Liver (tissue), 9 donors: ENCODE results near the gene RALGDS. TPM values are rescaled to one million over a fixed set of nuclear protein-coding genes. Genes with fewer than 3 reads are reported as not detected.

Experiments used
- DNase-seq: peaks from one replicate; pipeline ENCODE4 v3.0.0-alpha.2; 2017; ENCODE audit warnings: low spot score
- H3K27ac ChIP-seq, 2 donors: one replicate each; pipeline ENCODE4 v1.7.0; 2013; ENCODE audit warnings: inconsistent platforms in 2 of 2, low read length in 2 of 2, control low read depth in 1 of 2, low read depth in 1 of 2, mild to moderate bottlenecking in 1 of 2
- H3K27me3 ChIP-seq, 4 donors: one replicate each; pipeline versions ENCODE4 v1.6.1 to v1.7.0; 2013; ENCODE audit warnings: low read length in 3 of 4, inconsistent platforms in 1 of 4, mild to moderate bottlenecking in 1 of 4, moderate library complexity in 1 of 4; ENCODE audit not compliant: control insufficient read depth in 4 of 4, insufficient read depth in 4 of 4
- H3K36me3 ChIP-seq, 4 donors: one replicate each; pipeline versions ENCODE4 v1.6.1 to v1.7.0; 2013; ENCODE audit warnings: low read length in 3 of 4, mild to moderate bottlenecking in 3 of 4, low read depth in 1 of 4, moderate library complexity in 1 of 4; ENCODE audit not compliant: control insufficient read depth in 4 of 4, insufficient read depth in 3 of 4
- H3K4me1 ChIP-seq, 4 donors: one replicate each; pipeline versions ENCODE4 v1.6.1 to v1.7.0; 2013; ENCODE audit warnings: low read length in 3 of 4, mild to moderate bottlenecking in 3 of 4, moderate library complexity in 1 of 4; ENCODE audit not compliant: control insufficient read depth in 4 of 4, insufficient read depth in 4 of 4
- H3K4me3 ChIP-seq, 3 donors: one replicate each; pipeline versions ENCODE4 v1.6.1 to v1.7.0; 2013; ENCODE audit warnings: low read length in 3 of 3, control low read depth in 1 of 3, low read depth in 1 of 3, mild to moderate bottlenecking in 1 of 3
- H3K9ac ChIP-seq, 2 donors: one replicate each; pipeline ENCODE4 v1.7.0; 2013; ENCODE audit warnings: low read length in 2 of 2, mild to moderate bottlenecking in 2 of 2, moderate library complexity in 2 of 2, control low read depth in 1 of 2, low read depth in 1 of 2
- H3K9me3 ChIP-seq, 4 donors: one replicate each; pipeline versions ENCODE4 v1.6.1 to v1.7.0; 2013; ENCODE audit warnings: low read length in 3 of 4; ENCODE audit not compliant: control insufficient read depth in 4 of 4
- EGR1 ChIP-seq, 2 donors: IDR thresholded peaks; 2 replicates each; pipeline ENCODE4 v1.6.1; 2016 to 2018; ENCODE audit warnings: antibody characterized with exemption in 2 of 2, low read depth in 2 of 2
- FOXA1 ChIP-seq: IDR thresholded peaks from 2 replicates; pipeline ENCODE4 v1.6.1; 2016; ENCODE audit warnings: antibody characterized with exemption
- FOXA2 ChIP-seq: IDR thresholded peaks from 2 replicates; pipeline ENCODE4 v1.6.1; 2016; ENCODE audit warnings: antibody characterized with exemption
- GABPA ChIP-seq, 2 donors: IDR thresholded peaks in 1 of 2; conservative IDR thresholded peaks in 1 of 2; 2 replicates each; pipeline ENCODE4 v1.6.1; 2016; ENCODE audit warnings: antibody characterized with exemption in 2 of 2, mild to moderate bottlenecking in 1 of 2, moderate library complexity in 1 of 2
- HNF4A ChIP-seq, 2 donors: conservative IDR thresholded peaks; 2 replicates each; pipeline ENCODE4 v1.6.1; 2016; ENCODE audit warnings: antibody characterized with exemption in 2 of 2, mild to moderate bottlenecking in 2 of 2
- HNF4G ChIP-seq: IDR thresholded peaks from 2 replicates; pipeline ENCODE4 v1.6.1; 2016; ENCODE audit warnings: antibody characterized with exemption
- JUND ChIP-seq, 2 donors: IDR thresholded peaks; 2 replicates each; pipeline ENCODE4 v1.6.1; 2016; ENCODE audit warnings: antibody characterized with exemption in 2 of 2
- NR2F2 ChIP-seq: IDR thresholded peaks from 2 replicates; pipeline ENCODE4 v1.6.1; 2016; ENCODE audit warnings: antibody characterized with exemption
- RAD21 ChIP-seq, 2 donors: IDR thresholded peaks; 2 replicates each; pipeline ENCODE4 v1.6.1; 2016; ENCODE audit warnings: antibody characterized with exemption in 2 of 2, mild to moderate bottlenecking in 2 of 2
- REST ChIP-seq: IDR thresholded peaks from 2 replicates; pipeline ENCODE4 v1.6.1; 2016; ENCODE audit warnings: antibody characterized with exemption, mild to moderate bottlenecking
- RXRA ChIP-seq, 2 donors: IDR thresholded peaks; 2 replicates each; pipeline ENCODE4 v1.6.1; 2017 to 2018; ENCODE audit warnings: antibody characterized with exemption in 2 of 2, mild to moderate bottlenecking in 1 of 2
- SP1 ChIP-seq: IDR thresholded peaks from 2 replicates; pipeline ENCODE4 v1.6.1; 2018; ENCODE audit warnings: antibody characterized with exemption, mild to moderate bottlenecking
- TAF1 ChIP-seq: conservative IDR thresholded peaks from 2 replicates; pipeline ENCODE4 v1.6.1; 2016; ENCODE audit warnings: antibody characterized with exemption, mild to moderate bottlenecking
- YY1 ChIP-seq: IDR thresholded peaks from 2 replicates; pipeline ENCODE4 v1.6.1; 2016; ENCODE audit warnings: antibody characterized with exemption, mild to moderate bottlenecking
- ZBTB33 ChIP-seq: IDR thresholded peaks from 2 replicates; pipeline ENCODE4 v1.6.1; 2016; ENCODE audit warnings: antibody characterized with exemption
- WGBS: extraction: QIAGEN DNeasy Blood & Tissue Kit; methylation state at CpG from one replicate; pipeline ENCODE4 v1.1.7; 2013; 5-methylcytosine and 5-hydroxymethylcytosine counted together
- polyA plus RNA-seq, 2 donors: library from polyadenylated mRNA; stranded (reverse) in 1 of 2; unstranded in 1 of 2; fragments of 200-250 nt in 1 of 2; fragments of >200 nt in 1 of 2; fragmentation: Nextera tagmentation in 1 of 2; extraction: Ambion mirVana in 1 of 2; gene quantifications; one replicate each; pipeline versions ENCODE4 v1.2.1 to v1.2.3, GENCODE V29; 2013 to 2015
- total RNA-seq, 2 donors: library from RNA; depleted of rRNA; stranded (reverse); fragments of >200 nt; gene quantifications; one replicate each; pipeline ENCODE4 v1.2.3, GENCODE V29; 2014
- TF ChIP-seq, protein P1 (sequence below): fragments of 150-350 bp; IDR thresholded peaks from 2 replicates; pipeline ENCODE4 v1.5.1; 2017; ENCODE audit warnings: improper control_type of control experiment, low read depth, low read length; ENCODE audit not compliant: missing input control
- TF ChIP-seq, protein P2 (sequence below): IDR thresholded peaks from 2 replicates; pipeline ENCODE4 v1.6.1; 2016; ENCODE audit warnings: antibody characterized with exemption
- TF ChIP-seq, protein P3 (sequence below): IDR thresholded peaks from 2 replicates; pipeline ENCODE4 v1.6.1; 2016; ENCODE audit warnings: antibody characterized with exemption
- donor health status: healthy.
- donor health status: healthy.
- donor health status: healthy.
- donor health status: healthy.
- donor health status: healthy.

The RALGDS gene
- total and polyA plus RNA-seq, 4 donors = 1.3 to 19.0 (median 7.3) TPM

GRCh38 chr9:133163504-133164172 lies 42.6 kb upstream of the RALGDS start, which contains the start of gene GBGT1 (continued):
- TF ChIP-seq, protein P1, sequence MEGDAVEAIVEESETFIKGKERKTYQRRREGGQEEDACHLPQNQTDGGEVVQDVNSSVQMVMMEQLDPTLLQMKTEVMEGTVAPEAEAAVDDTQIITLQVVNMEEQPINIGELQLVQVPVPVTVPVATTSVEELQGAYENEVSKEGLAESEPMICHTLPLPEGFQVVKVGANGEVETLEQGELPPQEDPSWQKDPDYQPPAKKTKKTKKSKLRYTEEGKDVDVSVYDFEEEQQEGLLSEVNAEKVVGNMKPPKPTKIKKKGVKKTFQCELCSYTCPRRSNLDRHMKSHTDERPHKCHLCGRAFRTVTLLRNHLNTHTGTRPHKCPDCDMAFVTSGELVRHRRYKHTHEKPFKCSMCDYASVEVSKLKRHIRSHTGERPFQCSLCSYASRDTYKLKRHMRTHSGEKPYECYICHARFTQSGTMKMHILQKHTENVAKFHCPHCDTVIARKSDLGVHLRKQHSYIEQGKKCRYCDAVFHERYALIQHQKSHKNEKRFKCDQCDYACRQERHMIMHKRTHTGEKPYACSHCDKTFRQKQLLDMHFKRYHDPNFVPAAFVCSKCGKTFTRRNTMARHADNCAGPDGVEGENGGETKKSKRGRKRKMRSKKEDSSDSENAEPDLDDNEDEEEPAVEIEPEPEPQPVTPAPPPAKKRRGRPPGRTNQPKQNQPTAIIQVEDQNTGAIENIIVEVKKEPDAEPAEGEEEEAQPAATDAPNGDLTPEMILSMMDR = no peak
- no peak for TF ChIP-seq YY1
- TF ChIP-seq RXRA (IDR thresholded peaks at IDR 0.05) = no peak
- TF ChIP-seq HNF4A (conservative IDR thresholded peaks at IDR 0.05) = no peak
- no peak for TF ChIP-seq HNF4G

DNA sequence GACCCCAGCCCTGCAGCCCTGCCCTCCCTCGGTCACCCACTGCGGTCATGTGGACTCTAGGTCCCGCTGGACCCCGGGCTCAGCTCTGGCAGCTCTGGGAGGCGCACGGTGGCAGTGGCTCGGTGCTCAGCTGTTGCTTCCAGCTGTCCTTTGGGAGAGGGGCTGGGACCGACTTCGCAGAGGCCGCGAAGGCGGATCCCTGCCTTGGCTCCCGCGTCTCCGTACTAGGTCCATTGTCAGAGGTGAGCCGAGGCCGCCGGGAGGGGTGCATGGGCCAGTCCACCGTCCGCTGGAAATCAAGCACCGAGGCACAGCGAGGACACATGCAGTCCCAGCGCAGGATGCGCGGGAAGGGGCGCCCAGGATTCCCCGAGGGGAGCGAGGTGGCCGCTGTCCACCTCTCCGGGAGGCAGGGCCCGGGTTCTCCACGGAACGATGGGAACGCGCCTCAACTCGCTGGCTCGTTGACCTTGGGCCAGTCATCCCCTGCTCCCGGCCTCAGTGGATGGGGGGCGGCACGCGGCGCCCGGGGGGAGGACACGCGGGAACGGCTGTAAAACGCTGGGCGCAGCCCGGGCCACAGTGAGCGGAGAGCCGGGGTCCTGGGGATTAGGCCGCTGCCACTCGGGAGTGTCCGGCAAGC lies 41.9 kb upstream of the RALGDS start:
- TF ChIP-seq, protein P2, sequence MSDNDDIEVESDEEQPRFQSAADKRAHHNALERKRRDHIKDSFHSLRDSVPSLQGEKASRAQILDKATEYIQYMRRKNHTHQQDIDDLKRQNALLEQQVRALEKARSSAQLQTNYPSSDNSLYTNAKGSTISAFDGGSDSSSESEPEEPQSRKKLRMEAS = no peak
- TF ChIP-seq TAF1 (no peak), REST (no peak), RXRA (IDR thresholded peaks at IDR 0.05) (no peak), HNF4A (conservative IDR thresholded peaks at IDR 0.05) (no peak), HNF4G (no peak), YY1 (no peak), RAD21 (IDR thresholded peaks at IDR 0.05) (no peak), JUND (IDR thresholded peaks at IDR 0.05) (no peak), GABPA (IDR thresholded peaks at IDR 0.05 in 1 of 2, conservative IDR thresholded peaks at IDR 0.05 in 1 of 2) (no peak), NR2F2 (no peak), ZBTB33 (no peak), FOXA2 (no peak), EGR1 (IDR thresholded peaks at IDR 0.05; ENCODE audit: low read depth in 2 of 2) (no peak), SP1 (no peak), FOXA1 (no peak)
- TF ChIP-seq, protein P1 = no peak
- TF ChIP-seq, protein P3, sequence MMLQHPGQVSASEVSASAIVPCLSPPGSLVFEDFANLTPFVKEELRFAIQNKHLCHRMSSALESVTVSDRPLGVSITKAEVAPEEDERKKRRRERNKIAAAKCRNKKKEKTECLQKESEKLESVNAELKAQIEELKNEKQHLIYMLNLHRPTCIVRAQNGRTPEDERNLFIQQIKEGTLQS = no peak
- DNase-seq = no peak
- WGBS = 33% methylated on average over 54 of the region's 54 CpGs
- Histone ChIP-seq H3K4me1 (peaks cover 2 to 13% (median 6%) of the 10 kb centered on the region in 4 donors), H3K4me3 (peak overlapping the region in 2 of 3 donors; percentile 27 to 57), H3K36me3 (no peaks in the 10 kb centered on the region), H3K9ac (no peak overlapping the region), H3K9me3 (no peaks in the 10 kb centered on the region), H3K27ac (no peak overlapping the region), H3K27me3 (no peaks in the 10 kb centered on the region)
